HG03558 (cell line): Measurements from ENCODE around the gene TP53I11.

Experiments used
- ATAC-seq: cut with Tn5 transposase; IDR thresholded peaks from one replicate; pipeline ENCODE4 v1.9.1; 2021; ENCODE audit warnings: moderate number of reproducible peaks; ENCODE audit not compliant: unreplicated experiment; ENCODE audit errors: extremely low read depth

Gene TP53I11

GRCh38 chr11:44979543-44980399 lies 29.1 kb upstream of the TP53I11 start:
- ATAC-seq: no peak

DNA sequence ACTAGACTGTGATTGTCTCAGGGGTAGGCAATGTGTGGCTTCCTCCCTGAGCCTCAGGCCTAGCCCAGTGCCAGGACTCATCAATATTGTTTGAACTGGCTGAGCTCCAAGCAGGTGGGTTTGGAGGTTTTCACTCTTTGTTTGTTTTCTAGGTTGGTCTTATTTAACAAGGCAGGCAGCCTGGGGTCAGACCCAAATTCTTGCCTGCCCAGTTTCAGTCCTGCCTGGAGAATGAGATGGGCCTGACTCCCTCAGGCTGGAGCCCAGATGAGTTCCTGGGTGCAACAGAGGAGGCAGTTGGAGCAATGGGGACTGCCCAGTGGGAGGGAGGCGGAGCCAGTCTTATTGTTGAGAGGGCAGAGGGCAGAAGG lies 28.3 kb upstream of the TP53I11 start:
- ATAC-seq: no peak

- ATAC-seq: no peak
These were observed 27.7 kb upstream of the TP53I11 start for GRCh38 chr11:44978274-44978960.

- no peak for ATAC-seq
These were observed 26.9 kb upstream of the TP53I11 start for GRCh38 chr11:44977493-44977984.

GRCh38 chr11:44976576-44976975 lies 25.9 kb upstream of the TP53I11 start:
- ATAC-seq: no peak

DNA sequence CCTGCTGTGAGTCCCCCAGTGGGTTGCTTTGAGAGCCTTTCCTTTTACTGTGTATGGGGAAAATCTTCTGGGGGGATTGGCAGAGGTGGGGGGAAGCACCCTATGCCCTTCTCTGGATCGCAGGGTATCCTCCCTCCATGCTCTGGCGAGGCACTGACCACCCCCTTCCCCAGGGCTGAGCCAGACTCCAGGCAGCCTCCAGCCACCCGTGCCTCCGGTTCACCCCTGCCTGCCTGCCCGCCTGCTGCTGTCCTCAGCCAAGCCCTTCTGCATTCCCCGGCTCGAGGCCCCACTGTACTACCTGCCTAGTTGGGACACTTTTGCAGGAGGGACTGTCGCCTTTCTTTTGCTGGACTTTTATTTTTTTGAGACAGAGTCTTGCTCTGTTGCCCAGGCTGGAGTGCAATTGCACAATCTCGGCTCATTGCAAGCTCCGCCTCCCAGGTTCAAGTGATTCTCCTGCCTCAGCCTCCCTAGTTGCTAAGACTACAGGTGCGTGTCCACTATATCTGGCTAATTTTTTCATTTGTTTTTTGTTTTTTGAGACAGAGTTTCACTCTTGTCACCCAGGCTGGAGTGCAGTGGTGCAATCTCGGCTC lies 23.8 kb upstream of the TP53I11 start:
- ATAC-seq: no peak

DNA sequence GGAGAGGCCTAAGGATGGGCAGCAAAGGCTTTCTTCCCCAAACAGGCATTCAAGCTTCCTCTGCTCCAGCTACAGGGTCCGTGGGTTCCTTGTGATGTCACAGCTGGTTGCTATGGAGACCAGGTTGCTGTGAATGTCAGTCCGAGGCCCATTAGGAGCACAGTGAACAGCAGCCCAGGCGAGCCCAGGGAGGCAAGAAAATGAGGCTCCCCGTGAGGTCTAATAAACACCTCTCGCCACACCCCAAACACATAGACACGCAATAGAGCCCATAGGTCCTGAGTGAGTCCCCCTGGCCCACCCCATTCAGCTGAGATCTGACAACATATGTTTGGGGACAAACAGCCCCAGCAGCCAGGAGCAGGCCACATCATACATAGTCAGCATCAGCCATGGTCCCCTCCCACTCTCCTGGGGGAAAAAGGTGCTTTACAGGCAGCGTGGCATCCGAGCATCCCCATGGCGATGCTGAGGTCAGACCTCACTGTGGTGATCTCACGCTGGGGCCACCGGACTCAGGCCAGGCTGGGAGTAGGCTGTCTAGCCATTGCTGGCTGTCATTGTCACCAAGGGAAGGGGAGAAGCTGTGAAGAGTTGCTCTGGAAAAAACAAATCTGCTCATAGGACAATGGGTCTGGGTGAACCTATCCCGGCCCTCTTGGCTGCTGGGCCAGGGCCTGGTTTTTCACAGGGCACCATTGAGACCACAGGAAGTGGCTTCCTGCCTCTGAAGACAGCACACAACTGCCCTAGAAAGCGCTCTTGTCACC lies 23.1 kb upstream of the TP53I11 start:
- ATAC-seq: no peak

- no peak for ATAC-seq
These were observed 22.2 kb upstream of the TP53I11 start for GRCh38 chr11:44972746-44973435.

DNA sequence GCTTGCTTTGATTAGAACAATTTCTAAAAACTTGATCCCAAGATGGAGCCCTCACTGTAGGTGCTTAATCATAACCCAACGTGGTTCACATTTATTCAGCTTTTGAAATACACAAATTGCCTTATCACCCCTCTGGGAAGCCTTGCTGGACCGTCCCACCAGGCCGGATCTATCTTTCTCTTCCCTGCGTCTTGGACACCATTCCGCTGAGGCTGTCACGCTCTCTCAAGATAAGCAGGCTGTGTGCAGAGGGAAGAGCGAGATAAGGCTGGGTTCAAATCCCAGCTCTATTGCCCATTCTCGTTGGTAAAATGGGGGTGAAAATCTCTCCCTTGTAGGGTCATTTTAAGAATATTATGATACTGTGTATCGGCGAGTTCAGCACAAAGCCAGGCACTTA lies 20.5 kb upstream of the TP53I11 start:
- no peak for ATAC-seq

- ATAC-seq: no peak
These were observed 19.6 kb upstream of the TP53I11 start for GRCh38 chr11:44970293-44970692.

GRCh38 chr11:44969651-44970252 lies 19.1 kb upstream of the TP53I11 start:
- no peak for ATAC-seq

DNA sequence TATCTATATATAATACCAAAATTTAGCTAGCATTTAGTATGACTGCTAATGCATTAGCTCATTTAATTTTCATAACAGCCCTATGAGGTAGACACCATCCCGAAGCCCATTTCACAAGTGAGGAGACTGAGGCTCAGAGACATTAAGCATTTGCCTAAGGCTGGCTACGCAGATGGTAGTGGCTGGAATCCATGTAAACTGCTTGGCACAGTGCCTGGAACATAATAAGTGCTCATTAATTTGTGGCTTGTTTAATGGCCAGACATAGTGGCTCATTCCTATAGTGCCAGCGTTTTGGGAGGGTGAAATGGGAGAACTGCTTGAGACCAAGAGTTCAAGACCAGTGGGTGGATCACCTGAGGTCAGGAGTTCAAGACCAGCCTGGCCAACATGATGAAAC lies 17.8 kb upstream of the TP53I11 start:
- ATAC-seq: no peak

- no peak for ATAC-seq
These were observed 17.3 kb upstream of the TP53I11 start for GRCh38 chr11:44967930-44968496.

GRCh38 chr11:44966694-44967093 lies 16.0 kb upstream of the TP53I11 start:
- no peak for ATAC-seq

DNA sequence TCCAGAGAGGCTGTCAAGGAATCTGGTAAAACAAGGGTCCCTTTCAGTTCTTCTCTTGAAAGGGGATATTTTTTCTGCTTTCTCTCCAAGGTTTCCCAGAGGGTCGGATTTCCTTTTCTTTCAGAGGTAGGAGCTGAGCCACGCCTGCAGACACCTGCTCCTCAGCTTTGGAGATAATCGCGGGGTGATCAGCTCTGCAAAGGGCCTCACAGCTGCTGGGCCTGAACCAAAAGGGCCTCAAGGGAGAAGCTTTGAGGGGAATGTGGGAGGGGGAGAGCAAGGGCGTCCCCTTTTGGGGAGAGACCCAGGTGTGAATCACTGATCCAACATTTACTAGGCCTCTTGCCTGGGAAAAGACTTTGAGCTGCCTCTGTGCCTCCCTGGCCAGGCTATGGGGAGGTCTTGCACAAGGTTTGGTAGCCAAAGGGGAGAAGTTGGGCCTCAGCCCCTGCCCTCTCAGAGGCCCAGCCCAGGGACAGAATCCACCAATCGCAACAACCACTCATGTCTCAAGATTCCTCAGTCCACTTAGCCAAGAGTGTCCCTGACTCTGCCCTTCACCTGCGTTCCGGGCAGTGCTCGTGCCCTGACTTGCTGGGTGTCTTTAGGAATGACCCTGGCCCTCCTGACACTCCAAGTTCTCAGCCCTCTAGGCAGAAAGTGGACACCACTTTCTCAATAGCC lies 14.0 kb upstream of the TP53I11 start:
- no peak for ATAC-seq

GRCh38 chr11:44963948-44964347 lies 13.3 kb upstream of the TP53I11 start:
- no peak for ATAC-seq

DNA sequence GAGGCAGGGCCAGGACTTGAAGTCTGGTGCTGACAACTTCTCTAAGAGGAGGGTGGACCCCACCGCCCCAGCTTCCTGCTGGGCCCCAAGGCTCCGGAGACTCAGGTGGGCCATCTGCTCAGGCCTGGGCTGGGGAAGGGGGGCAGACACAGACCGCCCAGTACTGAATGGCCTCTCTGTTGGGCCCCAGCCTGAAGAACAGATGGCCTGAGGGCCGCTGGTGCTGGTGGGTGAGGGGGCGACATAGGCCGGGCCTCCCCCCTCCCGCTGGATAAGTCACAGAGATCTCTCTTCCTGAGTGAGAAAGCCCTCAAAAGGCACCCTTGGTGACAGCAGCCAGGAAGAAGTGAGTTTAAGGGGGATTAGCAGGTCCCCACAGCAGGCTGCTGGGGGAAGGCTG lies 12.5 kb upstream of the TP53I11 start:
- no peak for ATAC-seq

GRCh38 chr11:44962464-44962863 lies 11.8 kb upstream of the TP53I11 start:
- no peak for ATAC-seq
